AML-193 (cell line): ENCODE data around the gene TCF15.

ENCODE experiments used
- DNase-seq, 2 experiments: peaks; one replicate each; lab custom pipeline; 2025; lab: John Stamatoyannopoulos, UW

The TCF15 gene, protein sequence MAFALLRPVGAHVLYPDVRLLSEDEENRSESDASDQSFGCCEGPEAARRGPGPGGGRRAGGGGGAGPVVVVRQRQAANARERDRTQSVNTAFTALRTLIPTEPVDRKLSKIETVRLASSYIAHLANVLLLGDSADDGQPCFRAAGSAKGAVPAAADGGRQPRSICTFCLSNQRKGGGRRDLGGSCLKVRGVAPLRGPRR

GRCh38 chr20:610130-611046 lies at the start of gene TCF15:
TCF15 (minus strand) TSS chr20:610309; CDS start chr20:610237, 72 bp downstream.
- no peak for DNase-seq

GRCh38 chr20:658731-659291 lies 48.7 kb upstream of the TCF15 start:
- no peak for DNase-seq

DNA sequence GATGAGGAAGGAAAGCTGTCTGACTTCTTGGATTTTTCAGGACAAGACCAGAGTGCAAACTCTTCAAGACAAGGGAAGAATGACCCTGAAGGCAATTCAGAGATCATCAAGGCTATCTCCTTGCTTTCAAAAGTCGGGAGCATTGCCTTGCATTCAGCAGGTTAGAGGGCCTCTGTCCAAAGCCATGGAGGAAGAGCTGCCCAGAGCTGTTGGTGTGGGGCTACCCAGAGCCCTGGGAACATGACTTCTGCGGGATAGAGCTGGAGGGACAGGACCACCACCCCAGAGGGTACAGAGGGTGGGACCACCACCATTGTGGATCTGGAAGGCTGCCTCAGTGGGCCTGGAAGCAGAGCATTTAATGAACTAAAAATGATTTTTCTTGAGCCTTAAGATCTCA lies 48.1 kb upstream of the TCF15 start:
- DNase-seq = no peak

DNA sequence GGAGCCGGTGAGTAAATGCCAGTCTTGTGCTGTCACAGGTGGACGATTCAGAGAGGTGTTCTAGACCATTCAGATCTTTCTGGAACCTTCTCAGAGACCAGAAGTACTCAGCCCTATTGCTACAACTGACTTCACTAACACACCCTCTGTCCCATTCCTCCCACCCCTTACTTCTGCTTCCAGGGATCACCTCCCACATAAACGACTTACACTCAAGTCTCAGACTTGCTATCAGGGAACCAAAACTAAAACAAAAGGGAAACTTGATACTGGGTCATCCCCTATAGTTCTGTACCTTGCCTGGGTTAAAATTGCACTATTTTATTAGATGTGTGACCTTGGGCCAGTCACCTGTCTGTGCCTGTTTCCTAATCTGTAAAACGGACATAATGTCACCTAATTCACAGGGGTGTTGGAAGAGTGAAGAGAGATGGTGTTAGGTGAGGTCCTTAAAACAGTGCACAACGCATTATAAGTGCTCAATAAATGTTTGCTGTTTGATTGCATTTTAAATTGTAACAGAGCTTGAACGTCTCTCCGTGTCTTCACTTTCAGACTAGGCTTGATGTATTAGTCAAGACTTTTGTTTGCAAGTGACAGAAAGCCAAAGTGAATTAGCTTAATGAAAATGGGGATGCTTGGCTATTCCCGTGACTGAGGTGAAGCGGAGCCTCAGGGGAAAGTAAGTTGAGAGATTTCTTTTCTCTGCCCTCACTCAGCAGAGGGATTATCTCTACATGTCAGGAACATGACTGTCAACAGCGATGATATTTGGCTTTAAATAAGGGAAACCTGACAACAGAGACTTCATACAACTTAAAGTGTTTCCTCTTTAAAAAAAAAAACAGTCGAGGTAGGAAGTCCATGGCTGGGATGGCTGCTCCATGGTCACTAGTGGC lies 45.9 kb upstream of the TCF15 start:
- DNase-seq = no peak

DNA sequence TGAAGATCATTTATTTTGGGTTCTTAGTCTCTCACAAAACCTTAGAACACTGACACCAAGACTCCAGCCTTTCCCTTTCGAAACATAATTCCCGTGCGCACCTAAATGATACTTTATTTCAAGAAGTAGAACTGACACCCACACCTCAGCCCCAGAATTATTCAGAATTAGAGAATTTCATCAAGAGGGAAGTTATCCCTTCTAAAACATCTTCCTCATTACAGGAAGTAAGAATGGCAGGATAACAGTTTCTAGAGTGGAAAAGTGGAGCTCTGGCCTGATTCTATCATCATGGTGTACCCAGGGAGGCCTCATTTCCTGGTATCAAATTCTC lies 44.3 kb upstream of the TCF15 start:
- no peak for DNase-seq

DNA sequence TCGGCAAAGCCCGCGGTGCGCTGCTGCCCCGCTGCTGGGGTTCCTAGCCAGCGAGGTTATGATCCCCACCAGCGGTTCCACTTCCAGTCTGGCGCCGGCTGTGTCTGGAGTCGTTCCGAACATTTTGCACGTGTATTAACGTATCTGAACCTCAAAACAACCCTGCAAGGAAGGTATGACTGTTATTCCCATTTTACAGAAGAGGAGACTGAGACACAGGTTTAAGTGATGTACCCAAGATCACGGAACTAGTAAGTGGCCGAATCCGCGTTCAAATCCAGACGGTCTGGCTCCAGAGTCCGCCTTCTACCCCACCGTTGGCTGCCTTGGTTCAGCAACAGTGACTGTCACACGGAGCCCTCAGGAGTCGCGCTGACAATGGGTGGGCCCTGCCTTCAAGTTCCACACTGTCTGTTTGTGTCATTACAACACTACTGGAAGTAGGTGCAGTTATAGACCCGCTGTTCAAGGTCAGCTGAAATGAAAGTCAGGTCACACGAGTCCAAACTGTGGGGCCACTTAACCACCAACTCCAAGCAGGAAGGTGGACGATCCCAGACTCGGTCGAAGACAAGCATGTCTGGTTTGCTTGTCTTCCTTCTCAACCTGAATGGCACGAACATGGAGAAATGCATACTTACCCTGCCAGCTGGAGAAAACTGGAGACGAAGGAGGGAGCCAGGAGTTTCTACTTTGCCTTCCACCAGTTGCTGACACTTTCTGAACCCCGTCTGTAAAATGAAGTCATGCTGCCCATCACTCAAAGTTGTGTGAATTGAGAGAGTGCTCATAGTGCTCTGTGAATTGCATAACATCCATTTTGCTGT lies 43.7 kb upstream of the TCF15 start:
- no peak for DNase-seq

DNA sequence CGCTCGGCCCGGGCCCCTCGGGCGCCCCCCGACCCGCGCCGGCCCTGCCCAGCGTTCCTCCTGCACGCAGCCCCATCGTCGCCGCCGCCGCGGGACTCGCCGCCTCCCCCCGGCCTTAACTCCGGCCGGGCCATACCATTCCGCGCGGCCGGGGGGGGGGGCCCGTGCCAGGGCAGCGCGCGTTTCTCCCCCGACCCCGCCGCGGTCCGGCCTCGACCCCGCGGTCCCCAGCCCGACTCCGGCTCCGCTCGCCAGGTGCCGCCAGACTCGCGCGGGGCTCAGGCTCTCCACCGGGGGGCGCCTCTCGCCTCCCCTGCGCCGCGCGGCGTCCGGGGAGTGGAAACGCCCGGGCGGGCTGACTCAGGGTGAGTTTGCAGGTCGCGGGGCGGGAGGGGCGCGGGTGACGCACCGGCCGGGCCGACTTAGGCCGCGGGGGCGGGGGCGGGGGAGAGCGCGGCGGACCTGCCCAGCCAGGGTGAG lies 43.0 kb upstream of the TCF15 start, which contains the start of gene SRXN1:
Gene SRXN1 (minus strand): TSS at position 91 of the 480 bp plus-strand sequence. CDS start 15 bp downstream, at position 76.
- DNase-seq = peak; percentile 25 to 35

GRCh38 chr20:652615-653109 lies 42.6 kb upstream of the TCF15 start:
- DNase-seq = no peak

GRCh38 chr20:651713-652614 lies 41.9 kb upstream of the TCF15 start:
- DNase-seq = no peak

DNA sequence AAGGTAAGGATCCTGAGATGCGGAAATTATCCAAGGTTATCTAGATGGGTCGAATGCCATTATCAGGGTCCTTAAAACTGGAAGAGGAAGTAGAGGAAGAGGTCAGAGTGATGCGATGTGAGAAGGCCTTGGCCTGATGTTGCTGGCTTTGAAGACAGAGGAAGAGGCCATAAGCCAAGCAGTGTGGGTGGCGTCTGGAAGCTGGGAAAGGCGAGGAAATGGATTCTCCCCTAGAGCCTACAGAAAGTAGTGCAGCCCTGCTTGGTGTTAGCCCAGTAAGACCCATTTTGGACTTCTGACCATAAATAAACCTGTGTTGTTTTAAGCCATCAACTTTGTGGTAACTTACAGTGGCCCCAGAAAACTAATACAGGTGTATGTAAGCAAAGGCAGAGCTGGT lies 40.8 kb upstream of the TCF15 start:
- no peak for DNase-seq

- no peak for DNase-seq
Measured at GRCh38 chr20:650281-650680, 40.2 kb upstream of the TCF15 start.

DNA sequence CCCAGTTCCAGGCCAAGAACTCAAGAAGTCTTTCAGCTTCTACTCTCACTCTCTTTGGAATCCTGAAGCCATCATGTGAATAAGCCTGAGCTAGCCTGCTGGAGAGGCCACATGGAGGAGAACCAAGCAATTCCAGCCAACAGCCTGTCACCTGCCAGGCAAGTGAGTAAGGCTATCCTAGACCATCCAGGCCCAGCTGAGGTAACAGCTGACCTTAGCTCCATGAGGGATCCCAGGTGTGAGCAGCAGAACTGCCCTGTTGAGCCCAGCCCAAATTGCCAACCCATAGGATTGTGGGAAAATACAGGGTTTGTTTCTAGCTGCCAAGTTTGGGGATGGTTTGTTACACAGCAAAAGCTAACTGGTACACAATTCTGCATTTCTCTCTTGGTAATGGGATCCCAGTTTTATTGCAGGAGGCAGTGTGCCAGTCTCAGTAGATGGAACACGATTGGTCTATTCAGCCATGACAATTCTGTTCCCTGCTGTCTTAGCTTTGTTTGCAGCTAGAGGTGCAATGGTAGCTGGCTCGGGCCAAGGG lies 37.4 kb upstream of the TCF15 start:
- DNase-seq = no peak

- no peak for DNase-seq
Measured at GRCh38 chr20:646868-647233, 36.7 kb upstream of the TCF15 start.

DNA sequence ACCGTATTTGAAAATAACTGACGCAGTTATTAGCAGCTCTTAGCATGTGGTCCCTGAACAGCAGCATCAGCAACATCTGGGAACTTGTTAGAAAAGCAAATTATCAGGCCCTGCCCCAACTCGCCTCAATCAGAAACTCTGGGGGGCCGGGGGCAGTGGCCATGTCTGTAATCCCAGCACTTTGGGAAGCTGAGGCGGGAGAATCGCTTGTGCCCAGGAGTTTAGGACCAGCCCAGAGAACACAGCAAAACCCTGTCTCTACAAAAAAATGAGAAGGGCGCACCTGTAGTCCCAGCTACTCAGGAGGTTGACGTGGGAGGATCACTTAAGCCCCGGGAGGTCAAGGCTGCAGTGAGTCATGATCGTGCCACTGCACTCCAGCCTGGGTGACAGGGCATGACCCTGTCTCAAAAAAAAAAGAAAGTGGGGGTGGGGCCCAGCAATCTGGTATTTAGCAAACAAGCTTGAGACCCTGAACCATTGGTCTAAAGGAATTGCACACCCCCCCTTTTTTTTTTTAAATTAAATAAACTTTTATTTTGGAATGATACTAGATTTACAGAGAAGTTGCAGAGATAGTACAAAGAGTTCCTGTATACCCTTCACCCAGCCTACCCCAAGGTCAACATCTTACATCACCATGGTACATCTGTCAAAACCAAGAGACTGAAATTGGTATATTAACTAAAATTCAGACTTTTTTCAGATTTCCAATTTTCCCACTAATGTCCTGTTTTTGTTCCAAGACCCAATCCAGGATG lies 36.2 kb upstream of the TCF15 start:
- DNase-seq = no peak

GRCh38 chr20:645318-646106 lies 35.4 kb upstream of the TCF15 start:
- peak; percentile 50 to 56 for DNase-seq

DNA sequence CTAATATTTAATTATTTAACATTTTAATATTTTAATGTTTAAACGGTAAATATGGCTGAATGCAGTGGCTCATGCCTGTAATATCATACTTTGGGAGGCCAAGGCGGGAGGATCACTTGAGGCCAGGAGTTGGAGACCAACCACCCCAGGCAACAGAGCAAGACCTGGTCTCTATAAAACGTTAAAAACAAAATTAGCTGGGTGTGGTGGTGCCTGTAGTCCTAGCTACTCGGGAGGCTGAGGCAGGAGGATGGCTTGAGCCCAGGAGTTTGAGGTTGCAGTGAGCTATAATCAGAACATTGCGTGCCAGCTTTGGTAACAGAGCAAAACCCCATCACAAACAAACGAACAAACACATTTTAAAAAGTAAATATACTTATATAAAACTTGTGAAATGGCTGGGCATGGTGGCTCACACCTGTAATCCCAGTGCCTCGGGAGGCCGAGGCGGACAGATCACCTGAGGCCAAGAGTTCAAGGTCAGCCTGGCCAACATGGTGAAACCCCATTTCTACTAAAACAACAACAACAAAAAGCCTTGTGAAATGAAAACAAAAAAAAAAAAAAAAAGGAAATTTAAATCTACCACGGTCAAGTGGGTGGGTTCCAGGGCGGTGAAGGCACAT lies 34.7 kb upstream of the TCF15 start:
- no peak for DNase-seq

- DNase-seq = no peak
Measured at GRCh38 chr20:642398-643174, 32.5 kb upstream of the TCF15 start.
